Neural progenitor cell (in vitro differentiated cells): Measurements from ENCODE around the gene CIB1. TPM values are rescaled to one million over a fixed set of nuclear protein-coding genes. Genes with fewer than 3 reads are reported as not detected.

Experiments
- DNase-seq: peaks from one replicate; pipeline ENCODE4 v3.0.0-alpha.2; 2016; ENCODE audit warnings: low spot score
- H2AFZ ChIP-seq: fragments of 200-600 bp; sonication (generic); replicated peaks from 2 replicates; pipeline ENCODE4 v1.6.1; 2016; ENCODE audit warnings: antibody characterized with exemption
- H3F3A ChIP-seq: fragments of 200-600 bp; sonication (generic); 2 replicates; pipeline ENCODE4 v1.6.1; 2016; ENCODE audit warnings: antibody characterized with exemption, low read depth
- H3K27ac ChIP-seq: fragments of 200-600 bp; sonication (generic); 2 replicates; pipeline ENCODE4 v1.5.1; 2016; ENCODE audit warnings: mild to moderate bottlenecking
- H3K27me3 ChIP-seq: fragments of 200-600 bp; sonication (generic); 2 replicates; pipeline ENCODE4 v1.6.1; 2016; ENCODE audit warnings: mild to moderate bottlenecking, moderate library complexity
- H3K36me3 ChIP-seq: fragments of 200-600 bp; sonication (generic); 2 replicates; pipeline ENCODE4 v1.5.1; 2016
- H3K4me1 ChIP-seq: fragments of 200-600 bp; sonication (generic); 2 replicates; pipeline ENCODE4 v1.6.1; 2016; ENCODE audit warnings: mixed run types
- H3K4me2 ChIP-seq: fragments of 200-600 bp; sonication (generic); 2 replicates; pipeline ENCODE4 v1.6.1; 2016
- H3K4me3 ChIP-seq: fragments of 200-600 bp; sonication (generic); 2 replicates; pipeline ENCODE4 v1.5.1; 2016
- H3K79me2 ChIP-seq: fragments of 200-600 bp; sonication (generic); 2 replicates; pipeline ENCODE4 v1.6.1; 2016; ENCODE audit warnings: low read depth
- H3K9ac ChIP-seq: fragments of 200-600 bp; sonication (generic); 2 replicates; pipeline ENCODE4 v1.6.1; 2016
- H3K9me3 ChIP-seq: fragments of 200-600 bp; sonication (generic); 2 replicates; pipeline ENCODE4 v1.5.1; 2016; ENCODE audit warnings: low read depth
- H4K20me1 ChIP-seq: fragments of 200-600 bp; sonication (generic); 2 replicates; pipeline ENCODE4 v1.6.1; 2016; ENCODE audit warnings: low read depth
- H3K27ac Mint-ChIP-seq: 3 replicates; pipeline ENCODE4 v1.8.0; 2021; ENCODE audit warnings: mixed read lengths
- H3K27me3 Mint-ChIP-seq: 2 replicates; pipeline ENCODE4 v1.8.0; 2022; ENCODE audit warnings: low read depth, mild to moderate bottlenecking, inconsistent platforms, moderate library complexity, mixed read lengths; ENCODE audit not compliant: insufficient read depth
- H3K36me3 Mint-ChIP-seq: 3 replicates; pipeline ENCODE4 v1.8.0; 2021; ENCODE audit warnings: mixed read lengths
- H3K4me1 Mint-ChIP-seq: 3 replicates; pipeline ENCODE4 v1.8.0; 2021; ENCODE audit warnings: mixed read lengths
- H3K4me3 Mint-ChIP-seq: 3 replicates; pipeline ENCODE4 v1.8.0; 2021; ENCODE audit warnings: mild to moderate bottlenecking, moderate library complexity, mixed read lengths
- H3K9me3 Mint-ChIP-seq: 3 replicates; pipeline ENCODE4 v1.8.0; 2020; ENCODE audit warnings: mixed read lengths
- EZH2 ChIP-seq: fragments of 200-600 bp; sonication (generic); IDR thresholded peaks from 2 replicates; pipeline ENCODE4 v1.6.1; 2017; ENCODE audit warnings: antibody characterized with exemption, mild to moderate bottlenecking, moderate library complexity
- EZH2phosphoT487 ChIP-seq: fragments of 200-600 bp; sonication (generic); IDR thresholded peaks from 2 replicates; pipeline ENCODE4 v1.6.1; 2017; ENCODE audit warnings: antibody characterized with exemption
- total RNA-seq: library from RNA; depleted of rRNA; stranded (reverse); fragments of >200 nt; gene quantifications from 2 replicates; pipeline ENCODE4 v1.2.3, GENCODE V29; 2015; ENCODE audit warnings: low replicate concordance
- TF ChIP-seq, protein P1 (sequence below): fragments of 200-600 bp; sonication (generic); IDR thresholded peaks from 2 replicates; pipeline ENCODE4 v1.5.1; 2017; ENCODE audit warnings: antibody characterized with exemption, mild to moderate bottlenecking

Gene CIB1
- total RNA-seq, 1 donor from 2014 or later = 5.2 TPM

GRCh38 chr15:90259524-90259923 is 25.8 kb upstream of the CIB1 start:
- Histone ChIP-seq H3K9me3 (no peaks in the 10 kb centered on the region), H3K9ac (no peak overlapping the region), H3K27ac (no peak overlapping the region), H2AFZ (no peak overlapping the region), H3K36me3 (no peaks in the 10 kb centered on the region), H3K79me2 (no peaks in the 10 kb centered on the region), H3K4me3 (no peak overlapping the region), H3K4me1 (no peaks in the 10 kb centered on the region), H4K20me1 (no peaks in the 10 kb centered on the region), H3F3A (no peaks in the 10 kb centered on the region), H3K27me3 (no peaks in the 10 kb centered on the region), H3K4me2 (no peak overlapping the region)
- no peaks in the 10 kb centered on the region for H3K9me3 Mint-ChIP-seq
- no peak overlapping the region for H3K4me3 Mint-ChIP-seq
- H3K27ac Mint-ChIP-seq = no peak overlapping the region
- H3K27me3 Mint-ChIP-seq = peaks cover 5% of the 10 kb centered on the region
- DNase-seq = no peak
- no peaks in the 10 kb centered on the region for H3K36me3 Mint-ChIP-seq
- TF ChIP-seq, protein P1, sequence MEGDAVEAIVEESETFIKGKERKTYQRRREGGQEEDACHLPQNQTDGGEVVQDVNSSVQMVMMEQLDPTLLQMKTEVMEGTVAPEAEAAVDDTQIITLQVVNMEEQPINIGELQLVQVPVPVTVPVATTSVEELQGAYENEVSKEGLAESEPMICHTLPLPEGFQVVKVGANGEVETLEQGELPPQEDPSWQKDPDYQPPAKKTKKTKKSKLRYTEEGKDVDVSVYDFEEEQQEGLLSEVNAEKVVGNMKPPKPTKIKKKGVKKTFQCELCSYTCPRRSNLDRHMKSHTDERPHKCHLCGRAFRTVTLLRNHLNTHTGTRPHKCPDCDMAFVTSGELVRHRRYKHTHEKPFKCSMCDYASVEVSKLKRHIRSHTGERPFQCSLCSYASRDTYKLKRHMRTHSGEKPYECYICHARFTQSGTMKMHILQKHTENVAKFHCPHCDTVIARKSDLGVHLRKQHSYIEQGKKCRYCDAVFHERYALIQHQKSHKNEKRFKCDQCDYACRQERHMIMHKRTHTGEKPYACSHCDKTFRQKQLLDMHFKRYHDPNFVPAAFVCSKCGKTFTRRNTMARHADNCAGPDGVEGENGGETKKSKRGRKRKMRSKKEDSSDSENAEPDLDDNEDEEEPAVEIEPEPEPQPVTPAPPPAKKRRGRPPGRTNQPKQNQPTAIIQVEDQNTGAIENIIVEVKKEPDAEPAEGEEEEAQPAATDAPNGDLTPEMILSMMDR = no peak
- TF ChIP-seq EZH2phosphoT487 (no peak), EZH2 (no peak)
- H3K4me1 Mint-ChIP-seq = peaks cover 5% of the 10 kb centered on the region

DNA sequence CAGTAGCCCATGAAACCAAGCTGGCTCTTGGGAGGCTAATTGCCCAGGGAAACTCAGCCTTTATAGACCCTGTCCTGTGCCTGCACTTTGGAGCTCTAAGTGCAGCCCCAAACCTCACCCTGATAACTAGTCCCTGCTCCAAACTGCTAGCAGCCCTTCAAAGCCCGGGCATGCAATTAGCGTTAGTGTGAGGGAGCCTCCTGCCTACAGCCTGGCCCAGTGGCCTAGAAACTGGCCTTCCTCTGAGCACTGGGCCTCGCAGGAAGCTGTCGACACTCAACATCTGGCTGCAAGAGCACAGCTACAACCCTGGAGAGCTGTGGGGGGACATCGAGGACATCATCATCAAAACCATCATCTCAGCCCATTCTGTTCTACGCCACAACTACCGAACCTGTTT is 24.0 kb upstream of the CIB1 start:
- Mint-ChIP-seq H3K9me3 (no peaks in the 10 kb centered on the region), H3K36me3 (no peaks in the 10 kb centered on the region), H3K4me3 (no peak overlapping the region), H3K4me1 (peaks cover 5% of the 10 kb centered on the region), H3K27ac (no peak overlapping the region), H3K27me3 (peaks cover 7% of the 10 kb centered on the region)
- Histone ChIP-seq H3K4me3 (no peak overlapping the region), H4K20me1 (no peaks in the 10 kb centered on the region), H3K27me3 (no peaks in the 10 kb centered on the region), H2AFZ (no peak overlapping the region), H3K4me2 (no peak overlapping the region), H3K4me1 (no peaks in the 10 kb centered on the region), H3K79me2 (no peaks in the 10 kb centered on the region), H3K27ac (no peak overlapping the region), H3K36me3 (no peaks in the 10 kb centered on the region), H3K9ac (no peak overlapping the region), H3F3A (no peaks in the 10 kb centered on the region), H3K9me3 (no peaks in the 10 kb centered on the region)
- no peak for DNase-seq
- TF ChIP-seq EZH2 (no peak), EZH2phosphoT487 (no peak)
- TF ChIP-seq, protein P1 = no peak

GRCh38 chr15:90249203-90249863 is 15.6 kb upstream of the CIB1 start, which contains the start of gene TTLL13:
Gene TTLL13, plus strand, starts transcription at chr15:90249556. Its CDS starts 1,075 bp downstream, at chr15:90250631.
- Histone ChIP-seq H3K9me3 (no peaks in the 10 kb centered on the region), H3K4me2 (peak within 1 kb of the TSS; percentile 97), H3F3A (no peaks in the 10 kb centered on the region), H3K36me3 (no peaks in the 10 kb centered on the region), H3K27ac (no peak within 1 kb of the TSS), H3K79me2 (no peaks in the 10 kb centered on the region), H3K4me3 (peak within 1 kb of the TSS; percentile 87), H3K27me3 (peaks cover 15% of the 10 kb centered on the region), H4K20me1 (no peaks in the 10 kb centered on the region), H2AFZ (peak within 1 kb of the TSS; percentile 98), H3K9ac (no peak within 1 kb of the TSS), H3K4me1 (no peaks in the 10 kb centered on the region)
- H3K27me3 Mint-ChIP-seq = peaks cover 3% of the 10 kb centered on the region
- TF ChIP-seq EZH2phosphoT487 (no peak), EZH2 (no peak)
- TF ChIP-seq, protein P1 = no peak
- peak within 1 kb of the TSS; percentile 8 for H3K27ac Mint-ChIP-seq
- H3K9me3 Mint-ChIP-seq = no peaks in the 10 kb centered on the region
- H3K4me3 Mint-ChIP-seq = peak within 1 kb of the TSS; percentile 83
- no peaks in the 10 kb centered on the region for H3K36me3 Mint-ChIP-seq
- peak; percentile 97 for DNase-seq
- peaks cover 7% of the 10 kb centered on the region for H3K4me1 Mint-ChIP-seq
